ENCODE measurements around the gene FAM219B. TPM values are rescaled to one million over a fixed set of nuclear protein-coding genes. Genes with fewer than 3 reads are reported as not detected.

The FAM219B gene
- total and polyA plus RNA-seq, 2 experiments from 2014 or later, result 28.8 to 61.4 TPM

DNA sequence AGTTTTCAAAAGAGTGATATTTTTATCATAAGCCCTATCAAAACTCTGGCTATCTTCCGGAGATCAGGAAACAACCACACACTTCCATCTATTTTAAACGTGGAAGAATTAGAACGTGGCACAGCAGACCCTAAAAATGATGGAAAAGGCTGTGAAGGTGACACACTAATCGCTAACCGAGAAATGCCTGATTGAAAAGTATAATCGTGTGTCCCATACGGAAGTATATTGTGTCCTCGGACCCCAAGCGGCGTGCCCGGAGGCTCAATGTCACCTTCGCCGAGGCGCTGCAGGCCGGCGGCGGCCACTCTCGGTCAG lies 30.6 kb upstream of the FAM219B start:
- Histone ChIP-seq H4K20me1 (replicated peaks; ENCODE audit: insufficient read depth) (peaks cover 37% of the 10 kb centered on the region), H3K27me3 (ENCODE audit: insufficient read depth) (no peaks in the 10 kb centered on the region), H3K79me2 (replicated peaks; ENCODE audit: insufficient read depth) (peaks cover 55% of the 10 kb centered on the region), H3K27ac (ENCODE audit: low read depth) (peak overlapping the region; percentile 96), H3K9me2 (ENCODE audit: insufficient read depth) (no peaks in the 10 kb centered on the region), H3F3A (replicated peaks; ENCODE audit: low read depth) (no peaks in the 10 kb centered on the region; the same call in 1 of the 2 replicates), H2AFZ (0 out of 2 replicates have a peak overlapping the region, but pooled peaks have one; percentile 84), H3K4me2 (peak overlapping the region; percentile 98), H3K36me3 (ENCODE audit: insufficient read depth) (peaks cover 3% of the 10 kb centered on the region; the same call in 1 of the 2 replicates), H3K4me3 (peak overlapping the region; percentile 91), H3K4me1 (ENCODE audit: insufficient read depth) (peaks cover 9% of the 10 kb centered on the region)
- Mint-ChIP-seq H3K36me3 (ENCODE audit: low read depth) (peaks cover 21% of the 10 kb centered on the region; the same call in 2 of the 3 replicates), H3K4me1 (peaks cover 6% of the 10 kb centered on the region; the same call in 2 of the 3 replicates), H3K9me3 (no peaks in the 10 kb centered on the region), H3K4me3 (peak overlapping the region; percentile 98), H3K27me3 (ENCODE audit: insufficient read depth, low read depth, poor library complexity) (peaks cover 10% of the 10 kb centered on the region), H3K27ac (peak overlapping the region; percentile 91)
- DNase-seq (ENCODE audit: low spot score), result no peak
- ATAC-seq, result no peak
- TF ChIP-seq, protein P1, sequence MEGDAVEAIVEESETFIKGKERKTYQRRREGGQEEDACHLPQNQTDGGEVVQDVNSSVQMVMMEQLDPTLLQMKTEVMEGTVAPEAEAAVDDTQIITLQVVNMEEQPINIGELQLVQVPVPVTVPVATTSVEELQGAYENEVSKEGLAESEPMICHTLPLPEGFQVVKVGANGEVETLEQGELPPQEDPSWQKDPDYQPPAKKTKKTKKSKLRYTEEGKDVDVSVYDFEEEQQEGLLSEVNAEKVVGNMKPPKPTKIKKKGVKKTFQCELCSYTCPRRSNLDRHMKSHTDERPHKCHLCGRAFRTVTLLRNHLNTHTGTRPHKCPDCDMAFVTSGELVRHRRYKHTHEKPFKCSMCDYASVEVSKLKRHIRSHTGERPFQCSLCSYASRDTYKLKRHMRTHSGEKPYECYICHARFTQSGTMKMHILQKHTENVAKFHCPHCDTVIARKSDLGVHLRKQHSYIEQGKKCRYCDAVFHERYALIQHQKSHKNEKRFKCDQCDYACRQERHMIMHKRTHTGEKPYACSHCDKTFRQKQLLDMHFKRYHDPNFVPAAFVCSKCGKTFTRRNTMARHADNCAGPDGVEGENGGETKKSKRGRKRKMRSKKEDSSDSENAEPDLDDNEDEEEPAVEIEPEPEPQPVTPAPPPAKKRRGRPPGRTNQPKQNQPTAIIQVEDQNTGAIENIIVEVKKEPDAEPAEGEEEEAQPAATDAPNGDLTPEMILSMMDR (conservative IDR thresholded peaks at IDR 0.05; ENCODE audit: low read depth in 2 of 2), result no peak
- TF ChIP-seq, protein P2, sequence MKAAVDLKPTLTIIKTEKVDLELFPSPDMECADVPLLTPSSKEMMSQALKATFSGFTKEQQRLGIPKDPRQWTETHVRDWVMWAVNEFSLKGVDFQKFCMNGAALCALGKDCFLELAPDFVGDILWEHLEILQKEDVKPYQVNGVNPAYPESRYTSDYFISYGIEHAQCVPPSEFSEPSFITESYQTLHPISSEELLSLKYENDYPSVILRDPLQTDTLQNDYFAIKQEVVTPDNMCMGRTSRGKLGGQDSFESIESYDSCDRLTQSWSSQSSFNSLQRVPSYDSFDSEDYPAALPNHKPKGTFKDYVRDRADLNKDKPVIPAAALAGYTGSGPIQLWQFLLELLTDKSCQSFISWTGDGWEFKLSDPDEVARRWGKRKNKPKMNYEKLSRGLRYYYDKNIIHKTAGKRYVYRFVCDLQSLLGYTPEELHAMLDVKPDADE (IDR thresholded peaks at IDR 0.05), result no peak
- TF ChIP-seq EZH2 (IDR thresholded peaks at IDR 0.05; ENCODE audit: low read depth, unreplicated experiment), result no peak
- TF ChIP-seq, protein P3, sequence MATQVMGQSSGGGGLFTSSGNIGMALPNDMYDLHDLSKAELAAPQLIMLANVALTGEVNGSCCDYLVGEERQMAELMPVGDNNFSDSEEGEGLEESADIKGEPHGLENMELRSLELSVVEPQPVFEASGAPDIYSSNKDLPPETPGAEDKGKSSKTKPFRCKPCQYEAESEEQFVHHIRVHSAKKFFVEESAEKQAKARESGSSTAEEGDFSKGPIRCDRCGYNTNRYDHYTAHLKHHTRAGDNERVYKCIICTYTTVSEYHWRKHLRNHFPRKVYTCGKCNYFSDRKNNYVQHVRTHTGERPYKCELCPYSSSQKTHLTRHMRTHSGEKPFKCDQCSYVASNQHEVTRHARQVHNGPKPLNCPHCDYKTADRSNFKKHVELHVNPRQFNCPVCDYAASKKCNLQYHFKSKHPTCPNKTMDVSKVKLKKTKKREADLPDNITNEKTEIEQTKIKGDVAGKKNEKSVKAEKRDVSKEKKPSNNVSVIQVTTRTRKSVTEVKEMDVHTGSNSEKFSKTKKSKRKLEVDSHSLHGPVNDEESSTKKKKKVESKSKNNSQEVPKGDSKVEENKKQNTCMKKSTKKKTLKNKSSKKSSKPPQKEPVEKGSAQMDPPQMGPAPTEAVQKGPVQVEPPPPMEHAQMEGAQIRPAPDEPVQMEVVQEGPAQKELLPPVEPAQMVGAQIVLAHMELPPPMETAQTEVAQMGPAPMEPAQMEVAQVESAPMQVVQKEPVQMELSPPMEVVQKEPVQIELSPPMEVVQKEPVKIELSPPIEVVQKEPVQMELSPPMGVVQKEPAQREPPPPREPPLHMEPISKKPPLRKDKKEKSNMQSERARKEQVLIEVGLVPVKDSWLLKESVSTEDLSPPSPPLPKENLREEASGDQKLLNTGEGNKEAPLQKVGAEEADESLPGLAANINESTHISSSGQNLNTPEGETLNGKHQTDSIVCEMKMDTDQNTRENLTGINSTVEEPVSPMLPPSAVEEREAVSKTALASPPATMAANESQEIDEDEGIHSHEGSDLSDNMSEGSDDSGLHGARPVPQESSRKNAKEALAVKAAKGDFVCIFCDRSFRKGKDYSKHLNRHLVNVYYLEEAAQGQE (IDR thresholded peaks at IDR 0.05; ENCODE audit: unreplicated experiment), result no peak
- no peak for TF ChIP-seq POLR2AphosphoS5 (IDR thresholded peaks at IDR 0.05; ENCODE audit: low read depth)
- TF ChIP-seq NANOG (IDR thresholded peaks at IDR 0.05; ENCODE audit: borderline replicate concordance), result no peak
- no peak for TF ChIP-seq ZNF114 (CRISPR knock-in tag; IDR thresholded peaks at IDR 0.05)
- TF ChIP-seq JUNB (IDR thresholded peaks at IDR 0.05; ENCODE audit: unreplicated experiment), result no peak
- TF ChIP-seq EZH2phosphoT487 (IDR thresholded peaks at IDR 0.05; ENCODE audit: unreplicated experiment), result no peak
- TF ChIP-seq ZNF331 (CRISPR knock-in tag; IDR thresholded peaks at IDR 0.05; ENCODE audit: low read depth), result no peak
- TF ChIP-seq, protein P4, sequence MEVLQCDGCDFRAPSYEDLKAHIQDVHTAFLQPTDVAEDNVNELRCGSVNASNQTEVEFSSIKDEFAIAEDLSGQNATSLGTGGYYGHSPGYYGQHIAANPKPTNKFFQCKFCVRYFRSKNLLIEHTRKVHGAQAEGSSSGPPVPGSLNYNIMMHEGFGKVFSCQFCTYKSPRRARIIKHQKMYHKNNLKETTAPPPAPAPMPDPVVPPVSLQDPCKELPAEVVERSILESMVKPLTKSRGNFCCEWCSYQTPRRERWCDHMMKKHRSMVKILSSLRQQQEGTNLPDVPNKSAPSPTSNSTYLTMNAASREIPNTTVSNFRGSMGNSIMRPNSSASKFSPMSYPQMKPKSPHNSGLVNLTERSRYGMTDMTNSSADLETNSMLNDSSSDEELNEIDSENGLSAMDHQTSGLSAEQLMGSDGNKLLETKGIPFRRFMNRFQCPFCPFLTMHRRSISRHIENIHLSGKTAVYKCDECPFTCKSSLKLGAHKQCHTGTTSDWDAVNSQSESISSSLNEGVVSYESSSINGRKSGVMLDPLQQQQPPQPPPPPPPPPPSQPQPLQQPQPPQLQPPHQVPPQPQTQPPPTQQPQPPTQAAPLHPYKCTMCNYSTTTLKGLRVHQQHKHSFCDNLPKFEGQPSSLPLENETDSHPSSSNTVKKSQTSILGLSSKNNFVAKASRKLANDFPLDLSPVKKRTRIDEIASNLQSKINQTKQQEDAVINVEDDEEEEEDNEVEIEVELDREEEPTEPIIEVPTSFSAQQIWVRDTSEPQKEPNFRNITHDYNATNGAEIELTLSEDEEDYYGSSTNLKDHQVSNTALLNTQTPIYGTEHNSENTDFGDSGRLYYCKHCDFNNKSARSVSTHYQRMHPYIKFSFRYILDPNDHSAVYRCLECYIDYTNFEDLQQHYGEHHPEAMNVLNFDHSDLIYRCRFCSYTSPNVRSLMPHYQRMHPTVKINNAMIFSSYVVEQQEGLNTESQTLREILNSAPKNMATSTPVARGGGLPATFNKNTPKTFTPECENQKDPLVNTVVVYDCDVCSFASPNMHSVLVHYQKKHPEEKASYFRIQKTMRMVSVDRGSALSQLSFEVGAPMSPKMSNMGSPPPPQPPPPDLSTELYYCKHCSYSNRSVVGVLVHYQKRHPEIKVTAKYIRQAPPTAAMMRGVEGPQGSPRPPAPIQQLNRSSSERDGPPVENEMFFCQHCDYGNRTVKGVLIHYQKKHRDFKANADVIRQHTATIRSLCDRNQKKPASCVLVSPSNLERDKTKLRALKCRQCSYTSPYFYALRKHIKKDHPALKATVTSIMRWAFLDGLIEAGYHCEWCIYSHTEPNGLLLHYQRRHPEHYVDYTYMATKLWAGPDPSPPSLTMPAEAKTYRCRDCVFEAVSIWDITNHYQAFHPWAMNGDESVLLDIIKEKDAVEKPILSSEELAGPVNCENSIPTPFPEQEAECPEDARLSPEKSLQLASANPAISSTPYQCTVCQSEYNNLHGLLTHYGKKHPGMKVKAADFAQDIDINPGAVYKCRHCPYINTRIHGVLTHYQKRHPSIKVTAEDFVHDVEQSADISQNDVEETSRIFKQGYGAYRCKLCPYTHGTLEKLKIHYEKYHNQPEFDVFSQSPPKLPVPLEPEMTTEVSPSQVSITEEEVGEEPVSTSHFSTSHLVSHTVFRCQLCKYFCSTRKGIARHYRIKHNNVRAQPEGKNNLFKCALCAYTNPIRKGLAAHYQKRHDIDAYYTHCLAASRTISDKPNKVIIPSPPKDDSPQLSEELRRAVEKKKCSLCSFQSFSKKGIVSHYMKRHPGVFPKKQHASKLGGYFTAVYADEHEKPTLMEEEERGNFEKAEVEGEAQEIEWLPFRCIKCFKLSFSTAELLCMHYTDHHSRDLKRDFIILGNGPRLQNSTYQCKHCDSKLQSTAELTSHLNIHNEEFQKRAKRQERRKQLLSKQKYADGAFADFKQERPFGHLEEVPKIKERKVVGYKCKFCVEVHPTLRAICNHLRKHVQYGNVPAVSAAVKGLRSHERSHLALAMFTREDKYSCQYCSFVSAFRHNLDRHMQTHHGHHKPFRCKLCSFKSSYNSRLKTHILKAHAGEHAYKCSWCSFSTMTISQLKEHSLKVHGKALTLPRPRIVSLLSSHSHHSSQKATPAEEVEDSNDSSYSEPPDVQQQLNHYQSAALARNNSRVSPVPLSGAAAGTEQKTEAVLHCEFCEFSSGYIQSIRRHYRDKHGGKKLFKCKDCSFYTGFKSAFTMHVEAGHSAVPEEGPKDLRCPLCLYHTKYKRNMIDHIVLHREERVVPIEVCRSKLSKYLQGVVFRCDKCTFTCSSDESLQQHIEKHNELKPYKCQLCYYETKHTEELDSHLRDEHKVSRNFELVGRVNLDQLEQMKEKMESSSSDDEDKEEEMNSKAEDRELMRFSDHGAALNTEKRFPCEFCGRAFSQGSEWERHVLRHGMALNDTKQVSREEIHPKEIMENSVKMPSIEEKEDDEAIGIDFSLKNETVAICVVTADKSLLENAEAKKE (CRISPR knock-in tag; IDR thresholded peaks at IDR 0.05), result no peak
- no peak for TF ChIP-seq STAT1 (IDR thresholded peaks at IDR 0.05; ENCODE audit: unreplicated experiment)
- no peak for TF ChIP-seq CREB1 (CRISPR knock-in tag; IDR thresholded peaks at IDR 0.05; ENCODE audit: low read depth)
